ENCODE results near the gene GAL.

The GAL gene

GRCh38 chr11:68694431-68695297 is 10.3 kb downstream of the GAL start:
- H3K4me3 ChIP-seq (ENCODE audit: low read length), result peak overlapping the region; percentile 60
- H3K27ac ChIP-seq (ENCODE audit: low read length), result no peak overlapping the region
- H3K9me3 ChIP-seq (ENCODE audit: insufficient read depth, low read depth, low read length), result no peaks in the 10 kb centered on the region; the same call in none of the 2 replicates

GRCh38 chr11:68695531-68695930 is 11.2 kb downstream of the GAL start:
- H3K27ac ChIP-seq (ENCODE audit: low read length), result no peak overlapping the region
- H3K27me3 ChIP-seq (ENCODE audit: insufficient read depth, low read length), result no peaks in the 10 kb centered on the region
- 0 out of 2 replicates have a peak overlapping the region, but pooled peaks have one; percentile 20 for H3K4me3 ChIP-seq (ENCODE audit: low read length)
- H3K9me3 ChIP-seq (ENCODE audit: insufficient read depth, low read depth, low read length), result no peaks in the 10 kb centered on the region; the same call in none of the 2 replicates
- peak overlapping the region; percentile 23; the same call in 1 of the 2 replicates for H3K9ac ChIP-seq (ENCODE audit: low read depth, low read length)
- no peaks in the 10 kb centered on the region; the same call in 1 of the 2 replicates for H3K36me3 ChIP-seq (ENCODE audit: insufficient read depth, low read depth, low read length)
- H3K4me1 ChIP-seq (ENCODE audit: insufficient read depth, low read length), result peaks cover 25% of the 10 kb centered on the region

More at GRCh38 chr11:68694431-68695297, 10.3 kb downstream of the GAL start:
- no peaks in the 10 kb centered on the region for H3K27me3 ChIP-seq (ENCODE audit: insufficient read depth, low read length)
- peaks cover 34% of the 10 kb centered on the region for H3K4me1 ChIP-seq (ENCODE audit: insufficient read depth, low read length)
- peaks cover 4% of the 10 kb centered on the region for H3K36me3 ChIP-seq (ENCODE audit: insufficient read depth, low read depth, low read length)
- H3K9ac ChIP-seq (ENCODE audit: low read depth, low read length), result peak overlapping the region; percentile 54; the same call in 1 of the 2 replicates

- no peak overlapping the region for H3K4me3 ChIP-seq (ENCODE audit: low read length)
- H3K36me3 ChIP-seq (ENCODE audit: insufficient read depth, low read depth, low read length), result no peaks in the 10 kb centered on the region
- no peak overlapping the region for H3K27ac ChIP-seq (ENCODE audit: low read length)
- no peak overlapping the region for H3K9ac ChIP-seq (ENCODE audit: low read depth, low read length)
- H3K9me3 ChIP-seq (ENCODE audit: insufficient read depth, low read depth, low read length), result no peaks in the 10 kb centered on the region; the same call in none of the 2 replicates
- H3K27me3 ChIP-seq (ENCODE audit: insufficient read depth, low read length), result no peaks in the 10 kb centered on the region
- peaks cover 16% of the 10 kb centered on the region for H3K4me1 ChIP-seq (ENCODE audit: insufficient read depth, low read length)
These were observed 14.6 kb downstream of the GAL start for GRCh38 chr11:68698993-68699392.

GRCh38 chr11:68704887-68705286 is 20.5 kb downstream of the GAL start:
- Histone ChIP-seq H3K27ac (ENCODE audit: low read length) (no peak overlapping the region), H3K9me3 (ENCODE audit: insufficient read depth, low read depth, low read length) (no peaks in the 10 kb centered on the region), H3K9ac (ENCODE audit: low read depth, low read length) (no peak overlapping the region), H3K4me1 (ENCODE audit: insufficient read depth, low read length) (peaks cover 13% of the 10 kb centered on the region; the same call in 1 of the 2 replicates), H3K27me3 (ENCODE audit: insufficient read depth, low read length) (no peaks in the 10 kb centered on the region), H3K36me3 (ENCODE audit: insufficient read depth, low read depth, low read length) (no peaks in the 10 kb centered on the region), H3K4me3 (ENCODE audit: low read length) (peak overlapping the region; percentile 29; the same call in 1 of the 2 replicates)

- no peaks in the 10 kb centered on the region for H3K36me3 ChIP-seq (ENCODE audit: insufficient read depth, low read depth, low read length)
- H3K27ac ChIP-seq (ENCODE audit: low read length), result no peak overlapping the region
- H3K4me3 ChIP-seq (ENCODE audit: low read length), result no peak overlapping the region
- no peaks in the 10 kb centered on the region for H3K27me3 ChIP-seq (ENCODE audit: insufficient read depth, low read length)
- H3K9me3 ChIP-seq (ENCODE audit: insufficient read depth, low read depth, low read length), result no peaks in the 10 kb centered on the region
- peaks cover 13% of the 10 kb centered on the region; the same call in 1 of the 2 replicates for H3K4me1 ChIP-seq (ENCODE audit: insufficient read depth, low read length)
- H3K9ac ChIP-seq (ENCODE audit: low read depth, low read length), result no peak overlapping the region
These were observed 23.2 kb downstream of the GAL start for GRCh38 chr11:68707527-68707926.

- Histone ChIP-seq H3K27me3 (ENCODE audit: insufficient read depth, low read length) (no peaks in the 10 kb centered on the region), H3K9ac (ENCODE audit: low read depth, low read length) (no peak overlapping the region), H3K27ac (ENCODE audit: low read length) (no peak overlapping the region)
These were observed 24.7 kb downstream of the GAL start for GRCh38 chr11:68709062-68709461.

GRCh38 chr11:68710409-68710808 is 26.1 kb downstream of the GAL start:
- no peak overlapping the region for H3K4me3 ChIP-seq (ENCODE audit: low read length)
- no peak overlapping the region for H3K27ac ChIP-seq (ENCODE audit: low read length)
- H3K9me3 ChIP-seq (ENCODE audit: insufficient read depth, low read depth, low read length), result no peaks in the 10 kb centered on the region
- peaks cover 13% of the 10 kb centered on the region; the same call in 1 of the 2 replicates for H3K4me1 ChIP-seq (ENCODE audit: insufficient read depth, low read length)
- no peaks in the 10 kb centered on the region for H3K36me3 ChIP-seq (ENCODE audit: insufficient read depth, low read depth, low read length)
- no peak overlapping the region for H3K9ac ChIP-seq (ENCODE audit: low read depth, low read length)
- H3K27me3 ChIP-seq (ENCODE audit: insufficient read depth, low read length), result no peaks in the 10 kb centered on the region

More at GRCh38 chr11:68709062-68709461, 24.7 kb downstream of the GAL start:
- peaks cover 13% of the 10 kb centered on the region; the same call in 1 of the 2 replicates for H3K4me1 ChIP-seq (ENCODE audit: insufficient read depth, low read length)
- H3K4me3 ChIP-seq (ENCODE audit: low read length), result no peak overlapping the region
- no peaks in the 10 kb centered on the region for H3K9me3 ChIP-seq (ENCODE audit: insufficient read depth, low read depth, low read length)
- H3K36me3 ChIP-seq (ENCODE audit: insufficient read depth, low read depth, low read length), result no peaks in the 10 kb centered on the region

GRCh38 chr11:68711114-68711513 is 26.8 kb downstream of the GAL start:
- H3K27me3 ChIP-seq (ENCODE audit: insufficient read depth, low read length), result no peaks in the 10 kb centered on the region
- H3K9me3 ChIP-seq (ENCODE audit: insufficient read depth, low read depth, low read length), result no peaks in the 10 kb centered on the region
- no peak overlapping the region for H3K9ac ChIP-seq (ENCODE audit: low read depth, low read length)
- H3K4me1 ChIP-seq (ENCODE audit: insufficient read depth, low read length), result peaks cover 11% of the 10 kb centered on the region; the same call in 1 of the 2 replicates
- H3K4me3 ChIP-seq (ENCODE audit: low read length), result no peak overlapping the region
- H3K36me3 ChIP-seq (ENCODE audit: insufficient read depth, low read depth, low read length), result no peaks in the 10 kb centered on the region
- no peak overlapping the region for H3K27ac ChIP-seq (ENCODE audit: low read length)

GRCh38 chr11:68714060-68714856 is 29.9 kb downstream of the GAL start:
- Histone ChIP-seq H3K9ac (ENCODE audit: low read depth, low read length) (no peak overlapping the region), H3K27ac (ENCODE audit: low read length) (no peak overlapping the region), H3K36me3 (ENCODE audit: insufficient read depth, low read depth, low read length) (no peaks in the 10 kb centered on the region), H3K4me1 (ENCODE audit: insufficient read depth, low read length) (no peaks in the 10 kb centered on the region), H3K9me3 (ENCODE audit: insufficient read depth, low read depth, low read length) (no peaks in the 10 kb centered on the region), H3K27me3 (ENCODE audit: insufficient read depth, low read length) (no peaks in the 10 kb centered on the region), H3K4me3 (ENCODE audit: low read length) (no peak overlapping the region)

- Histone ChIP-seq H3K4me1 (ENCODE audit: insufficient read depth, low read length) (no peaks in the 10 kb centered on the region), H3K4me3 (ENCODE audit: low read length) (no peak overlapping the region), H3K27ac (ENCODE audit: low read length) (no peak overlapping the region), H3K36me3 (ENCODE audit: insufficient read depth, low read depth, low read length) (no peaks in the 10 kb centered on the region), H3K9ac (ENCODE audit: low read depth, low read length) (no peak overlapping the region), H3K9me3 (ENCODE audit: insufficient read depth, low read depth, low read length) (no peaks in the 10 kb centered on the region), H3K27me3 (ENCODE audit: insufficient read depth, low read length) (no peaks in the 10 kb centered on the region)
These were observed 31.2 kb downstream of the GAL start for GRCh38 chr11:68715456-68716122.

- Histone ChIP-seq H3K36me3 (ENCODE audit: insufficient read depth, low read depth, low read length) (no peaks in the 10 kb centered on the region), H3K27ac (ENCODE audit: low read length) (no peak overlapping the region), H3K9ac (ENCODE audit: low read depth, low read length) (no peak overlapping the region), H3K4me1 (ENCODE audit: insufficient read depth, low read length) (peaks cover 3% of the 10 kb centered on the region; the same call in 1 of the 2 replicates), H3K27me3 (ENCODE audit: insufficient read depth, low read length) (no peaks in the 10 kb centered on the region), H3K9me3 (ENCODE audit: insufficient read depth, low read depth, low read length) (no peaks in the 10 kb centered on the region), H3K4me3 (ENCODE audit: low read length) (no peak overlapping the region)
These were observed 36.7 kb downstream of the GAL start for GRCh38 chr11:68721075-68721474.
